ENCODE results near the gene UGDH. TPM values are rescaled to one million over a fixed set of nuclear protein-coding genes. Genes with fewer than 3 reads are reported as not detected.

Gene UGDH
- total and polyA plus RNA-seq, 9 of the 15 experiments (the other 6 are each of a cell fraction or from before 2014, with no cell fraction given) = 5.5 to 21.7 (median 16.2) TPM

DNA sequence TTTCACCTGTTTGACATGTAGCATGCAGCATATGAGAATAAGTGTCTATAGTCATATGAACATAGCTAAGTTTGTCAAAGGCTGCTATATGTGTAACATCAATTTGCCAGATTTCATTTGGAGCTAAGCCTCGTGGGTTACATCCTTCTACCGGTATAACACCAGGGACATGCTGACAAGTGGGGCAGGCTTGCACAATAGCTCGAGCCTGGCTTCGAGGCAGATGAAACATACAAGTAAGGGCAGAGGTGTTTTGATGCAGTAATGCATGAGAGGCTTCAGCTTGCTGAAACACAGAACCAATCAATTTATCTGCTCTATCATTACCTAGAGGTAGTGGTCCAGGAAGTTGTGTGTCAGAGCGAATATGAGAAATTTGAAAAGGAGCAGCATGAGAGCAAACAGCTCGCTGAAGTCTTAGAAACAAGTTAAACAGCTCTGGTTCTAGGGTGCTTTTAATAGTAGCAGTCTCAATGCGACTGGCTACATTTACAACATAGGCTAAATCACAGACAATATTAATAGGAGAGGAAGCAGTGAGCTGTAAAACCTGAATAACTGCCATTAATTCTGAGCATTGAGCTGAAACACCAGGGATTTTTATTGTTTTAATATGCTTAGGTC is 14.9 kb upstream of the UGDH start (continued):
- TF ChIP-seq, protein P1, sequence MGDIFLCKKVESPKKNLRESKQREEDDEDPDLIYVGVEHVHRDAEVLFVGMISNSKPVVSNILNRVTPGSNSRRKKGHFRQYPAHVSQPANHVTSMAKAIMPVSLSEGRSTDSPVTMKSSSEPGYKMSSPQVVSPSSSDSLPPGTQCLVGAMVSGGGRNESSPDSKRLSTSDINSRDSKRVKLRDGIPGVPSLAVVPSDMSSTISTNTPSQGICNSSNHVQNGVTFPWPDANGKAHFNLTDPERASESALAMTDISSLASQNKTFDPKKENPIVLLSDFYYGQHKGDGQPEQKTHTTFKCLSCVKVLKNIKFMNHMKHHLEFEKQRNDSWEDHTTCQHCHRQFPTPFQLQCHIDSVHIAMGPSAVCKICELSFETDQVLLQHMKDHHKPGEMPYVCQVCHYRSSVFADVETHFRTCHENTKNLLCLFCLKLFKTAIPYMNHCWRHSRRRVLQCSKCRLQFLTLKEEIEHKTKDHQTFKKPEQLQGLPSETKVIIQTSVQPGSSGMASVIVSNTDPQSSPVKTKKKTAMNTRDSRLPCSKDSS (IDR thresholded peaks at IDR 0.05; ENCODE audit: low read depth, partially characterized antibody) = no peak
- TF ChIP-seq ZNF77 (CRISPR knock-in tag; IDR thresholded peaks at IDR 0.05) = no peak
- TF ChIP-seq, protein P2, sequence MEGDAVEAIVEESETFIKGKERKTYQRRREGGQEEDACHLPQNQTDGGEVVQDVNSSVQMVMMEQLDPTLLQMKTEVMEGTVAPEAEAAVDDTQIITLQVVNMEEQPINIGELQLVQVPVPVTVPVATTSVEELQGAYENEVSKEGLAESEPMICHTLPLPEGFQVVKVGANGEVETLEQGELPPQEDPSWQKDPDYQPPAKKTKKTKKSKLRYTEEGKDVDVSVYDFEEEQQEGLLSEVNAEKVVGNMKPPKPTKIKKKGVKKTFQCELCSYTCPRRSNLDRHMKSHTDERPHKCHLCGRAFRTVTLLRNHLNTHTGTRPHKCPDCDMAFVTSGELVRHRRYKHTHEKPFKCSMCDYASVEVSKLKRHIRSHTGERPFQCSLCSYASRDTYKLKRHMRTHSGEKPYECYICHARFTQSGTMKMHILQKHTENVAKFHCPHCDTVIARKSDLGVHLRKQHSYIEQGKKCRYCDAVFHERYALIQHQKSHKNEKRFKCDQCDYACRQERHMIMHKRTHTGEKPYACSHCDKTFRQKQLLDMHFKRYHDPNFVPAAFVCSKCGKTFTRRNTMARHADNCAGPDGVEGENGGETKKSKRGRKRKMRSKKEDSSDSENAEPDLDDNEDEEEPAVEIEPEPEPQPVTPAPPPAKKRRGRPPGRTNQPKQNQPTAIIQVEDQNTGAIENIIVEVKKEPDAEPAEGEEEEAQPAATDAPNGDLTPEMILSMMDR (IDR thresholded peaks at IDR 0.05 in 2 of 3, conservative IDR thresholded peaks at IDR 0.05 in 1 of 3; ENCODE audit: insufficient read depth in 2 of 3, low read depth in 1 of 3, low read length in 3 of 3) = no peak
- TF ChIP-seq GATAD2B (IDR thresholded peaks at IDR 0.05; ENCODE audit: borderline replicate concordance) = no peak
- TF ChIP-seq ZBTB7A (IDR thresholded peaks at IDR 0.05; ENCODE audit: borderline replicate concordance, control insufficient read depth, low read depth, low read length) = no peak
- no peak for TF ChIP-seq SNRNP70 (optimal IDR thresholded peaks at IDR 0.05; ENCODE audit: low read depth, low read length)

DNA sequence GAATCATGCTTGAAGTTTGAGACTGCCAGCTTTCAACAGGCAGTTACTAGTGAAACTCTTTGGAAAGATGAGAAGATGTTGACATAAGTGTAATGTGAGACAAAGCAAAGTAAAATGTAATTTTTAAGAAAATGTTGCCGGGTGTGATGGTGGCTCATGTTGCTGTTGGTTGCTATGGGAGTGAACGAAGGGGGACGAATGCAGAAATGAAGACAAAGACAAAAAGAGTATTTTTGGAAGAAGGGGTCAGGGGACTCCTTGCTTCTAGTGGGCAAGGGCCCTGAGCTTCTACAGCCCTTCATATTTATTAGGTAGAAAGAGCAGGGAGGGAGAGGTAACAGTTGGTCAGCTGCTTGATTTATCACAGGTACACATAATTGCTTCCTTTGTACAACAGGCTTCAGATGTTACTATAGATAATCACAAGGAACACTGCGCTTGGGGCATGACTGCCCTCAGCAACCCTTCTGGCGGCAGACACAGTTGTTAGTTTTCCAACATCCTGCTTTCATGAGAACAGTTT is 11.9 kb upstream of the UGDH start:
- ChIA-PET CTCF (ENCODE audit: low intra/inter-chr PET ratio) (no interaction called here), POLR2A (no interaction called here)
- FAIRE-seq = peak; percentile 11
- intact Hi-C loops (cut with micrococcal nuclease) (no loop called here), in situ Hi-C loops (cut with MboI) (no loop called here)
- BruUV-seq (replicated peaks) = no TSS peak
- no peak for DNase-seq (ENCODE audit: extremely low read depth in 1 of 4, low spot score in 3 of 4)
- 41% methylated on average over 4 of the region's 5 CpGs for WGBS (ENCODE audit: insufficient coverage, low coverage, missing lambda C conversion rate)
- Histone ChIP-seq H3K9me1 (ENCODE audit: control insufficient read depth, insufficient read depth, low read length) (no peaks in the 10 kb centered on the region), H3K27me3 (ENCODE audit: control insufficient read depth in 2 of 2, insufficient read depth in 2 of 2, low read length in 2 of 2) (no peaks in the 10 kb centered on the region), H3K27ac (ENCODE audit: extremely low read depth, low read depth, low read length) (no peak overlapping the region), H4K20me1 (replicated peaks; ENCODE audit: control insufficient read depth, insufficient read depth, low read length) (no peaks in the 10 kb centered on the region), H3K4me2 (ENCODE audit: insufficient read depth, low read length) (no peak overlapping the region), H2AFZ (ENCODE audit: low read depth, low read length) (no peak overlapping the region; the same call in 1 of the 2 replicates), H3K4me3 (no peak overlapping the region), H3K79me2 (ENCODE audit: control insufficient read depth, insufficient read depth, low read length) (no peaks in the 10 kb centered on the region), H3K36me3 (ENCODE audit: control insufficient read depth, insufficient read depth, low read length) (no peaks in the 10 kb centered on the region), H3K4me1 (replicated peaks in 1 of 2; ENCODE audit: control insufficient read depth in 2 of 2, insufficient read depth in 2 of 2, low read length in 2 of 2) (peaks cover 0 to 5% of the 10 kb centered on the region in 2 experiments; a peak in 2 of 5 replicates), H3K9ac (ENCODE audit: insufficient read depth in 1 of 2, low read depth in 2 of 2, low read length in 2 of 2) (no peak overlapping the region), H3K9me3 (replicated peaks; ENCODE audit: control insufficient read depth, insufficient read depth, low read depth, low read length) (no peaks in the 10 kb centered on the region)
- TF ChIP-seq, protein P3, sequence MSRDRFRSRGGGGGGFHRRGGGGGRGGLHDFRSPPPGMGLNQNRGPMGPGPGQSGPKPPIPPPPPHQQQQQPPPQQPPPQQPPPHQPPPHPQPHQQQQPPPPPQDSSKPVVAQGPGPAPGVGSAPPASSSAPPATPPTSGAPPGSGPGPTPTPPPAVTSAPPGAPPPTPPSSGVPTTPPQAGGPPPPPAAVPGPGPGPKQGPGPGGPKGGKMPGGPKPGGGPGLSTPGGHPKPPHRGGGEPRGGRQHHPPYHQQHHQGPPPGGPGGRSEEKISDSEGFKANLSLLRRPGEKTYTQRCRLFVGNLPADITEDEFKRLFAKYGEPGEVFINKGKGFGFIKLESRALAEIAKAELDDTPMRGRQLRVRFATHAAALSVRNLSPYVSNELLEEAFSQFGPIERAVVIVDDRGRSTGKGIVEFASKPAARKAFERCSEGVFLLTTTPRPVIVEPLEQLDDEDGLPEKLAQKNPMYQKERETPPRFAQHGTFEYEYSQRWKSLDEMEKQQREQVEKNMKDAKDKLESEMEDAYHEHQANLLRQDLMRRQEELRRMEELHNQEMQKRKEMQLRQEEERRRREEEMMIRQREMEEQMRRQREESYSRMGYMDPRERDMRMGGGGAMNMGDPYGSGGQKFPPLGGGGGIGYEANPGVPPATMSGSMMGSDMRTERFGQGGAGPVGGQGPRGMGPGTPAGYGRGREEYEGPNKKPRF (IDR thresholded peaks at IDR 0.05; ENCODE audit: low read depth, low read length) = no peak
- TF ChIP-seq RBM22 (IDR thresholded peaks at IDR 0.05; ENCODE audit: low read depth, low read length, poor library complexity, severe bottlenecking) = no peak
- 0 out of 2 replicates have a peak, but pooled peaks have one; percentile 22 for TF ChIP-seq SOX6 (IDR thresholded peaks at IDR 0.05)
- TF ChIP-seq RFX1 (IDR thresholded peaks at IDR 0.05) = 0 out of 2 replicates have a peak, but pooled peaks have one; percentile 31
- ATAC-seq = no peak
